Endothelial cell of umbilical vein (primary cell): Measurements from ENCODE around the gene GSN. TPM values are rescaled to one million over a fixed set of nuclear protein-coding genes. Genes with fewer than 3 reads are reported as not detected.
A peak's percentile ranks its signal among the peaks of the same experiment; 100 is the strongest.

Source experiments
- BruUV-seq: library from RNA; stranded (reverse); fragments of 400-500 nt; replicated peaks from 2 replicates; lab custom pipeline; 2021; lab: Mats Ljungman, UMichigan
- CTCF ChIA-PET: fragments of 300-600, 350-600 bp; sonication (Branson Sonifier 250); formaldehyde crosslinking; loops from one replicate; lab custom pipeline; 2021; ENCODE audit warnings: antibody characterized with exemption, inconsistent platforms; lab: Charles Lee
- POLR2A ChIA-PET: fragments of 300-600, 350-600 bp; sonication (Branson Sonifier 250); formaldehyde crosslinking; loops from one replicate; lab custom pipeline; 2021; ENCODE audit warnings: antibody characterized with exemption, inconsistent platforms; lab: Charles Lee
- DNase-seq: peaks from one replicate; pipeline ENCODE4 v3.0.0-alpha.2; 2011; ENCODE audit warnings: low read depth, low spot score
- FAIRE-seq: peaks from 2 replicates; lab custom pipeline; 2011; peaks lifted over from hg19 to GRCh38; lab: Jason Lieb, UNC
- H2AFZ ChIP-seq: 2 replicates; pipeline ENCODE4 v1.6.0; 2012; ENCODE audit warnings: low read depth, low read length, control low read depth, inconsistent platforms
- H3K27ac ChIP-seq: 2 replicates; pipeline ENCODE4 v1.5.1; 2011; ENCODE audit warnings: low read depth, mild to moderate bottlenecking, control low read depth, low read length, moderate library complexity; ENCODE audit not compliant: insufficient read depth
- H3K27me3 ChIP-seq, 2 experiments: 2 replicates each; pipeline versions ENCODE4 v1.6.0 to v1.6.1; 2011; ENCODE audit warnings: low read length in 2 of 2, mixed read lengths in 1 of 2; ENCODE audit not compliant: control insufficient read depth in 2 of 2, insufficient read depth in 2 of 2
- H3K36me3 ChIP-seq, 2 experiments: 2 replicates in 1 of 2; 3 replicates in 1 of 2; pipeline ENCODE4 v1.5.1; 2011; ENCODE audit warnings: low read length in 2 of 2, mild to moderate bottlenecking in 1 of 2, moderate library complexity in 1 of 2; ENCODE audit not compliant: control insufficient read depth in 2 of 2, insufficient read depth in 2 of 2; ENCODE audit errors: extremely low read depth in 1 of 2
- H3K4me1 ChIP-seq: 3 replicates; pipeline ENCODE4 v1.5.1; 2011; ENCODE audit warnings: mild to moderate bottlenecking, low read length; ENCODE audit not compliant: control insufficient read depth, insufficient read depth; ENCODE audit errors: extremely low read depth
- H3K4me2 ChIP-seq: 2 replicates; pipeline ENCODE4 v1.6.1; 2011; ENCODE audit warnings: low read length, control low read depth, mixed read lengths; ENCODE audit not compliant: insufficient read depth
- H3K4me3 ChIP-seq, 3 experiments: fragments of 200-600 bp in 1 of 3; sonication (generic), shearing (Covaris generic) in 1 of 3; replicated peaks in 1 of 3; 2 replicates each; pipeline ENCODE4 v1.5.1; 2011 to 2016; ENCODE audit warnings: control low read depth in 3 of 3, low read length in 3 of 3, mild to moderate bottlenecking in 2 of 3, inconsistent platforms in 1 of 3, low read depth in 1 of 3, moderate library complexity in 1 of 3; ENCODE audit not compliant: insufficient read depth in 1 of 3
- H3K79me2 ChIP-seq: 2 replicates; pipeline ENCODE4 v1.6.0; 2012; ENCODE audit warnings: low read length, inconsistent platforms; ENCODE audit not compliant: control insufficient read depth, insufficient read depth
- H3K9ac ChIP-seq: replicated peaks from 2 replicates; pipeline ENCODE3; 2011; ENCODE audit warnings: low read length, control low read depth; ENCODE audit not compliant: insufficient read depth; ENCODE audit errors: extremely low read depth
- H3K9me1 ChIP-seq: replicated peaks from 3 replicates; pipeline ENCODE4 v1.6.0; 2011; ENCODE audit warnings: mild to moderate bottlenecking, low read length; ENCODE audit not compliant: control insufficient read depth, insufficient read depth; ENCODE audit errors: extremely low read depth
- H3K9me3 ChIP-seq: replicated peaks from 2 replicates; pipeline ENCODE4 v1.5.1; 2012; ENCODE audit warnings: low read length, inconsistent platforms; ENCODE audit not compliant: control insufficient read depth, insufficient read depth
- H4K20me1 ChIP-seq: replicated peaks from 2 replicates; pipeline ENCODE3; 2011; ENCODE audit warnings: mild to moderate bottlenecking, low read length; ENCODE audit not compliant: control insufficient read depth, insufficient read depth; ENCODE audit errors: extremely low read depth
- EZH2 ChIP-seq: IDR thresholded peaks from 2 replicates; pipeline ENCODE4 v1.6.1; 2012; ENCODE audit warnings: borderline replicate concordance, low read depth, mild to moderate bottlenecking, moderate library complexity, low read length, inconsistent platforms; ENCODE audit not compliant: severe bottlenecking
- FOS ChIP-seq: IDR thresholded peaks from 2 replicates; pipeline ENCODE4 v1.6.1; 2011; ENCODE audit warnings: mild to moderate bottlenecking, low read length, moderate library complexity, borderline replicate concordance; ENCODE audit not compliant: insufficient read depth
- GATA2 ChIP-seq: IDR thresholded peaks from 2 replicates; pipeline ENCODE4 v1.7.0; 2011; ENCODE audit warnings: low read depth, mild to moderate bottlenecking, moderate library complexity, mixed read lengths, low read length; ENCODE audit not compliant: insufficient read length, insufficient read depth
- JUN ChIP-seq: IDR thresholded peaks from 2 replicates; pipeline ENCODE4 v1.6.1; 2011; ENCODE audit warnings: borderline replicate concordance, low read depth; ENCODE audit not compliant: insufficient read length, insufficient read depth
- MAX ChIP-seq: IDR thresholded peaks from 2 replicates; pipeline ENCODE4 v1.6.1; 2011; ENCODE audit not compliant: insufficient read depth, insufficient read length
- MYC ChIP-seq: IDR thresholded peaks from one replicate; pipeline ENCODE4 v1.6.1; 2011; ENCODE audit warnings: mild to moderate bottlenecking, low read depth, low read length
- POLR2A ChIP-seq: IDR thresholded peaks from 2 replicates; pipeline ENCODE4 v1.6.1; 2012; ENCODE audit warnings: low read depth, mild to moderate bottlenecking, control low read depth, low read length
- POLR2AphosphoS5 ChIP-seq: IDR thresholded peaks from 2 replicates; pipeline ENCODE4 v1.6.1; 2012; ENCODE audit warnings: low read depth, mild to moderate bottlenecking, control low read depth, low read length, moderate library complexity; ENCODE audit not compliant: insufficient read depth
- dilution Hi-C: fragments of 300-500 bp; cut with MboI; formaldehyde crosslinking; loops from one replicate; pipeline ENCODE4 v1.15.0; 2019; ENCODE audit warnings: low sequenced_read_pairs; ENCODE audit not compliant: extremely low pct_ligation_motif_present
- intact Hi-C: fragments of 100-400 bp; cut with micrococcal nuclease; formaldehyde crosslinking; loops from one replicate; pipeline ENCODE4 v1.10.0; 2022
- polyA plus RNA-seq, 4 experiments: library from polyadenylated mRNA; depleted of rRNA in 3 of 4; stranded (reverse) in 3 of 4; unstranded in 1 of 4; fragments of >200 nt; gene quantifications; 2 replicates each; pipeline versions ENCODE4 v1.2.1 to v1.2.3, GENCODE V29; 2011 to 2012; ENCODE audit warnings: missing spikeins in 1 of 4
- total RNA-seq: library from RNA; stranded (reverse); gene quantifications from 2 replicates; pipeline ENCODE4 v1.2.3, GENCODE V29; 2021
- TF ChIP-seq, protein P1 (sequence below), 2 donors: IDR thresholded peaks; 1 replicate in 1 of 2; 2 replicates in 1 of 2; pipeline ENCODE4 v1.5.1; 2011; ENCODE audit warnings: low read length in 2 of 2, mild to moderate bottlenecking in 2 of 2, moderate library complexity in 2 of 2, control low read depth in 1 of 2, inconsistent platforms in 1 of 2, low read depth in 1 of 2; ENCODE audit not compliant: insufficient read depth in 1 of 2; ENCODE audit errors: extremely low read depth in 1 of 2

Gene GSN
- total and polyA plus RNA-seq, 2 donors (not counting 3 experiments of a cell fraction or from before 2014, with no cell fraction given): 130 to 232 TPM

DNA sequence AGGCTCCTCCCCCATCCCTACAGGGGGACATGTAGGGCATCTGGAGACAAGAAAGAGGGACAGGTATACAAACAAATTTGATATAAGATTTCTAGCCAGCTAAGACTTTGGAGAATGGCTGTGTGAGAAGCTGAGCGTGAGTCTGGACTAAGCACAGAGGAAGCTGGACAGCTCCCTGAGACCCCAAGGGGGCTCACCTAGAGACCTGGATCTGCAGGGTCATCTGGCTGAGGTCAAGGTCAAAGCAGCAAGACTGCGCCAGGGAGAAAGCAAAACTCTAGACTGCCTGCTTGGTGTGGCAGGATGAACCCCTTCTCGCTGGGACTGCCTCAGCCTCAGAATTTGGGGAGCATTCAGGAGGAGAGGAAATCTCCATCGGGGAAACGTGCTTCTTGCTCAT, 8.0 kb upstream of the GSN start:
- intact Hi-C loops (no loop called here), dilution Hi-C loops (no loop called here)
- Histone ChIP-seq H3K4me1 (peaks cover 17% of the 10 kb centered on the region), H3K9ac (no peak overlapping the region), H3K79me2 (no peaks in the 10 kb centered on the region), H3K9me3 (no peaks in the 10 kb centered on the region), H3K27ac (no peak overlapping the region), H3K36me3 (no peaks in the 10 kb centered on the region), H3K9me1 (no peaks in the 10 kb centered on the region), H3K27me3 (peaks cover 0 to 7% of the 10 kb centered on the region in 2 experiments), H2AFZ (no peak overlapping the region), H4K20me1 (no peaks in the 10 kb centered on the region), H3K4me3 (no peak overlapping the region), H3K4me2 (no peak overlapping the region)
- DNase-seq (no peak), FAIRE-seq (no peak)
- CTCF ChIA-PET: interaction anchor here (0.8 to 3.4 kb wide), 11 partner anchors 9 to 116 kb away, joined by 3 to 30 read pairs (median 8); partner anchors contain the start of gene GSN
- no TSS peak for BruUV-seq
- no peak for TF ChIP-seq JUN
- no peak for TF ChIP-seq GATA2
- TF ChIP-seq POLR2AphosphoS5: no peak
- TF ChIP-seq POLR2A: no peak
- no peak for TF ChIP-seq MYC
- POLR2A ChIA-PET: interaction anchor here (1.1 kb wide), 1 partner anchor 27 kb away, joined by 5 read pairs; no protein-coding TSS in a partner anchor

- FAIRE-seq: no peak
- Histone ChIP-seq H3K4me1 (peaks cover 17% of the 10 kb centered on the region), H3K9me1 (no peaks in the 10 kb centered on the region), H3K9me3 (no peaks in the 10 kb centered on the region), H3K36me3 (no peaks in the 10 kb centered on the region), H3K9ac (no peak overlapping the region), H3K27ac (no peak overlapping the region), H3K4me2 (peak overlapping the region; percentile 27), H3K27me3 (peaks cover 0 to 7% of the 10 kb centered on the region in 2 experiments), H3K4me3 (no peak overlapping the region), H3K79me2 (no peaks in the 10 kb centered on the region), H2AFZ (peak overlapping the region; percentile 6), H4K20me1 (no peaks in the 10 kb centered on the region)
- no TSS peak for BruUV-seq
- ChIA-PET POLR2A (interaction anchor here (0.7 to 1.1 kb wide), 2 partner anchors 25 to 26 kb away, joined by 4 to 5 read pairs; no protein-coding TSS in a partner anchor), CTCF (interaction anchor here (0.8 to 3.4 kb wide), 16 partner anchors 8 to 142 kb away, joined by 3 to 30 read pairs (median 8); partner anchors contain the start of gene GSN)
- TF ChIP-seq POLR2AphosphoS5 (no peak), GATA2 (no peak), MYC (no peak), EZH2 (no peak), JUN (no peak), FOS (no peak), MAX (no peak), POLR2A (no peak)
- TF ChIP-seq, protein P1, sequence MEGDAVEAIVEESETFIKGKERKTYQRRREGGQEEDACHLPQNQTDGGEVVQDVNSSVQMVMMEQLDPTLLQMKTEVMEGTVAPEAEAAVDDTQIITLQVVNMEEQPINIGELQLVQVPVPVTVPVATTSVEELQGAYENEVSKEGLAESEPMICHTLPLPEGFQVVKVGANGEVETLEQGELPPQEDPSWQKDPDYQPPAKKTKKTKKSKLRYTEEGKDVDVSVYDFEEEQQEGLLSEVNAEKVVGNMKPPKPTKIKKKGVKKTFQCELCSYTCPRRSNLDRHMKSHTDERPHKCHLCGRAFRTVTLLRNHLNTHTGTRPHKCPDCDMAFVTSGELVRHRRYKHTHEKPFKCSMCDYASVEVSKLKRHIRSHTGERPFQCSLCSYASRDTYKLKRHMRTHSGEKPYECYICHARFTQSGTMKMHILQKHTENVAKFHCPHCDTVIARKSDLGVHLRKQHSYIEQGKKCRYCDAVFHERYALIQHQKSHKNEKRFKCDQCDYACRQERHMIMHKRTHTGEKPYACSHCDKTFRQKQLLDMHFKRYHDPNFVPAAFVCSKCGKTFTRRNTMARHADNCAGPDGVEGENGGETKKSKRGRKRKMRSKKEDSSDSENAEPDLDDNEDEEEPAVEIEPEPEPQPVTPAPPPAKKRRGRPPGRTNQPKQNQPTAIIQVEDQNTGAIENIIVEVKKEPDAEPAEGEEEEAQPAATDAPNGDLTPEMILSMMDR (IDR thresholded peaks at IDR 0.05; ENCODE audit: extremely low read depth in 1 of 2, insufficient read depth in 1 of 2, low read depth in 1 of 2, low read length in 2 of 2): no peak
- intact Hi-C loops (loop anchor here (1.0 kb wide), 1 partner anchor 27 kb away; no protein-coding TSS in a partner anchor), dilution Hi-C loops (no loop called here)
- no peak for DNase-seq
Observed at GRCh38 chr9:121260457-121261106, 7.4 kb upstream of the GSN start.
